Measurements from ENCODE around the gene RHOT1.
"Not testable (repeated sequence)": the region's sequence is repeated elsewhere in the genome, so short reads cannot be mapped to it uniquely, and the experiment has no call there.

Gene RHOT1

DNA sequence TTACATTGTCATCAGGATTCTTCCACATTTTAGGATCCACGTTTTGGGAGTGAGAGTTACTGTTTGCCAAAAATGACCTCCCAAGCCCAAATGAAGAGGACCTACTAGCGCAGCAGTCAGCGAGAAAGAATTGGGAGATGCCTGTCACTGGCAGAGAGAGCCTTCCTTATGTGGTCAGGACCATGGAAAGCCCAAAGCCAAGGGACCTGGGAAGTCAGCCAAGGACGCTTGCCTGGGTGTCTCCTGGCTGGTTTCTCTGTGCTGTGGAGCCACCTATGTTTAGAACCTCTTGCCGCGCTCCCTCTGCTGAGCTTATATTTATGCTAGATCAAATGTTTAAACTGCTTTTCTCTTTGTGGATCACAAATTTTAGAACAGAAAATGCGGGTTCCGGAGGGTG lies 98.4 kb downstream of the RHOT1 start:
- DNase-seq: no peak

DNA sequence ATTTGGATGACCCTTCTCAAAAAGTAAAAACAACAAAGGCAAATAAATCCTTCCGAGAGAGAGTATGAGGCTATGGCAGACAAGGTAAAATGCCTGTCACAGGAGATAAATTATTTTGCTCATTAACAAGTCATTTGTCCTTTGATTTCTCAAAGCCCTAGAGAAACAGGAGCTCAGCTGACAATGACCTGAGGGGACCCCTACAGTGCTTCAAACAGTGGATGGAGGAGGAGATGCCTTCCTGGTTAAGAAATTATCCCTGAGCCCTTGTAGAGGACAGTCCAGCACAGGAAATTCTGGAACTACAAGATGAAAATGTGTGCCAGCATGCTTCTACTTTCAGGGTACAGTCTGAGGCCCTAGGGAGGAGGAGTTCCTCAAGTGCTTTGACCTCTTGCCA lies 99.3 kb downstream of the RHOT1 start:
- no peak for DNase-seq

DNA sequence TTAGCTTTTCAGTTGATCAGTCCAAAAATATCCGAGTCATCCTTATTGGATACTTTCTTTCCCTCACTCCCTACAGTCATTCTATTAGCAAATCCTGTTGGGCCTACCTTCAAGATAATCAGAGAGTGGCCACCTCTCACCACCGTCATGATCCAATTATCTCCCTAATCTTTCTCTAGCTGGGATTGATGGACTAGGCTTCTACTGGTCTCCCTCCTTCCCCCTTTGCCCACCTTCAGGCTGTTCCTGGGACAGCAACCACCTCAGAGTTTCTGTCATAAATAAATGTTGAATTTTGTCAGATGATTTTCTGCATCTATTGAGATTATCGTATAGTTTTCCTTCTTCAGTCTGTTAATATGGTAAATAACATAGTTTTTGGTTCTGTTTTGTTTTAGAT lies 107.2 kb downstream of the RHOT1 start:
- no peak for DNase-seq

DNA sequence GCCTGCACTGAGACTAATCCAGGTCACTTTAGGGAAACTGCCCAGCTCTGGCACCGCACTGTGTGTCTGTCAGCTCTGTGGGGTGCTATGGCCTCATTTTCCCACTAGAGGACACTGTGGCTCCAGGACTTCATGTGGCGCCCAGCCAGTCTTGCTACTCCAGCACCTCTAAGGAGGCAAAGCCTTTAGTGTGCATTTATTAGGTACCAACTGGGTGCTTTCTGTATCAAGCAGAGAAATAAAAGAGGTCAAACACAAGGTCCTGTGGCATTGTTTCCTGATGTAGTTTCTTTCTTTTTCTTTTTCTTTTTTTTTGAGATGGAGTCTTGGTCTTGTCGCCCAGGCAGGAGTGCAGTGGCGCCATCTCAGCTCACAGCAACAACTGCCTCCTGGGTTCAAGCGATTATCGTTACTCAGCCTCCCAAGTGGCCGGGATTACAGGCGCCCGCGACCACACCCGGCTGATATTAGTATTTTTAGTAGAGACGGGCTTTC lies 110.9 kb downstream of the RHOT1 start:
- DNase-seq: peak; percentile 59

DNA sequence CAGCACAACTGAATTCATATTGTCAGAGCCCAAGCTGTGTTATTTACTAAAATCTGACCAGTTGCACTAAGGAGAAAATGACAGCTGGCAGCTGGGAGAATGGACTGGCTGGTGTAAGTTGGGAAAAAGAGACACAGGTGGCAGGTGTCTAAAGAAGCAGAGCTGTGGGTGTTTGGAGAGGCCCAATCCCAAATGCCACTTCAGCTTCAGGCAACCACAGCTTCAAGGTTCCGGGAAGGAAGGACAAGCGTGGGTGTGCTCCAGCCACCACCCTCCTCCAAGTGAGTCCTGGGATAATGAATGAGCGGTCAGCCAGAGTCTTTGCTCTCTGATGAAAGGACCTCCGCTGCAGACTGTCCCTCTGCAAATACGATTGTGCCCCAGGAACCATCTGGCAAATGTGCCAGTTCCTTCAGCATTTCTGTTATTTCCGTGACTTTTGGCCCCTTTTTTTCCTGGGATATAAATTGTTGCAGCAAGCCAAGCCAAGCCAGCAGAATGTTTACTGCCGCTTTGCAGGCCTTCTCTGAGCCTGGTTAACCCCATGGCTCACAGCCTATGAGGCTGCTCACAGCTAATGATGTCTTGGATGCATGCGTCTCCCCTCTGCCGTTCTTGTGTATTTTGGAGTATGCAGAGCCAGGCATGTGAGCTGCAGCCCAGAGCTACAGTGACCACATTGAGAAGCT lies 113.9 kb downstream of the RHOT1 start:
- no peak for DNase-seq

DNA sequence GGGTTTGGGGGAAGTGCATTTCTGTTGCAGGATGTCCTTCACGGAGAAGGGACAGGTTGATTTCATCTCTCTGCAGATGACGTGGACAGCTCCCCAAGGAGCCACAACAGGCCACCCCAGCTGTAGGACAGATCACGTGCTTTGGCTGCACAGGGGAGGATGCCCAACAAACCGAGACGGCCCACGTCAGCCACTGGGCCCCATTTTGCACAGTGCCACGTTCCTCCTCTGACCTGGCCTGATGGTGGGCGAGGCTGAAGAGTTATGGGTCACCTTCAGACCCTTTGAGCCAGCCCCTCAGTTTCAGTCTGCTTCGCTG lies 114.4 kb downstream of the RHOT1 start:
- no peak for DNase-seq

DNA sequence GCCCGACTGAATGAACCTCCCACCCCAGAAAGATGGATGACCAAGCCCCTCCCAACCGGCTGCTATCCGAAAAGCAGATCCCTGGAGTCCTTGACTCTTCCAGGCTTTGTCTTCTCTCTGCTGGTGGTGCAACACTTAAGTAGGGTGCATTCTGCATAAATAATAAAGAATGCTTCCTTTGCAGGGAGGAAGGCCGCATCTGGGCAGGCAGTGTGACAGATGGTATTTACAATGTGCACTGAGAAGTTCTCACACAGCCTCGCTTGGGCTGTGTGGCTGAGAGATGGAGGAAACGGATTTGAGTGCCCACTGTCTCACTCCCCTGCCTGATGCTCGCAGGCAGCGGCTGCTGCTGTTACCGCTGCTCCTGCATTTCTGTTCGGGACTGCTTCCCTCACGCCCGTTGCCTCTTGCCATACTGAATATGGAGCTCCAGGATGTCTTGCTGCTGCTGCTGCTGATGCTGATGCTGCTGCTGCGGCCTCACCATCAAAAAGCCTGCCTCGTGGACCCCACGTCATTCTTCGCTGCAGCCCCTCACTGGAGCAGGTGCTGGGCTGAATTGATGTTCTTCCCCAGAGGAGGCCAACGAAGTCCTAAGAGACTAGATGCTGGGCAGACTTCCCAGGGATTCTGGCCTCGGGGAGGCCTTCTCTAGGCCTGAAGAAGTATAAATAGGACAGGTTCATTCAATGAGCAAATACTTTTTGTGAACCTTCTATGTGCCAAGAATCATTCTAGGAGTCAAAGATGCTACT lies 116.3 kb downstream of the RHOT1 start:
- no peak for DNase-seq

DNA sequence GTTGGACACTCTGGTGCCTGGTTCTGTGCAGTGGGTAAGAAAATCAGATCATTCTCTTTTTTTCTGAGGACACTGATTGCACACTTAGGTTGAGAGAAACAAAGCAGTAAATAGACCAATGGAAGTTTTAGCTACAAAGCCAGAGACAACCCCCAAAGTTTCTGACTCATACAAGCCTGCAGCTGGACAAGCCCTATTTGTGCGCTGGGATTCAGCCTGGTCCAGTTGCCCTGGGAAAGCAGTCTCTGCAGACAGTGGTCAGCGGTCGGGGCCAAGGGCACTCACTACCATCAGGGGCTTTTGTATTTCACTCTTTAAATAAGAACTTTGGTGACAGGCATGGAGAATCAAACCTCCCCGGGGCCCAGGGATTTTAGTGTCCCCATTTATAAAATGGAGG lies 117.3 kb downstream of the RHOT1 start:
- no peak for DNase-seq

DNA sequence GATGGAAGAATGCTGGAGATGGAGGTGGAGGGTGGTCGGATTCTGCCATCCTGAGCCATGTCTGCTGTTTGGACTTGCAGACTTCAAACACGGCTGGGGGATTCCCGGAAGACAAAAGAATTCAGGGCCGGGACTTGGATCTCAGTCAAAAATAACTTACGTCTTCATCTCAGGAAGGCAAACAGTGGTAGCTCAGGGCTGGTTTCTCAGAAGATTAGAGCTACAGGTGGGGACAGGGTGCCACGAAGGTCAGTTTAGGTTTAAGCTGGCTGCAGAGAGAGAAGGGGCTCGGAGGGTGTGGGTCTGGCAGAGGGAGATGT lies 119.1 kb downstream of the RHOT1 start:
- DNase-seq: no peak

DNA sequence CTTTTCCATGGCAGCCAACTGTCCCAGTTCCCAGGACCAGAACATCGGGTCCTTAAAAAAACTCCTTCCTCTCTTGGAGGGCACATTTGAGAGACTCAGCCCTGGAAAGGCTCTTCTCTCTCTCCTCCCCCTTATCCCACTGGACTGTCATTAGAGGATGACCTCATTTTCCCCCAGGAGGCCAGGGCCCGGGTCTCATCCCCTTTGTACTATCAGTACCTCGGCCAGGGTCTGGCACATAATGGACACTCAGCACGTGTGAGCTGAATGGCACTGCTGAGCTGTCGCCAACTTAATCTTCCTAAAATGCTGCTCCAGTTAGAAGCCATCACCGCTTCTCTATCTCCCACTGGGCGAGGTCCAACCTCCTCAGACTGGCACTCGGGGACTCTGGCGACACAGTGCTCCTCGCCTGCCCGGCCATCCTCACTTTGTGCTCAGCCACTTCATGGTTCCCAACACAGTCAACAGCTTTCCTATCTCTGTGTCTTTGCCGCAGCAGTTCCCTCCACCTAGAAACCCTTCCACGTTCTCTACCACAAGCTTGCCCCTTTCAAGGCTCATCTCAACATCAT lies 119.7 kb downstream of the RHOT1 start:
- no peak for DNase-seq

DNA sequence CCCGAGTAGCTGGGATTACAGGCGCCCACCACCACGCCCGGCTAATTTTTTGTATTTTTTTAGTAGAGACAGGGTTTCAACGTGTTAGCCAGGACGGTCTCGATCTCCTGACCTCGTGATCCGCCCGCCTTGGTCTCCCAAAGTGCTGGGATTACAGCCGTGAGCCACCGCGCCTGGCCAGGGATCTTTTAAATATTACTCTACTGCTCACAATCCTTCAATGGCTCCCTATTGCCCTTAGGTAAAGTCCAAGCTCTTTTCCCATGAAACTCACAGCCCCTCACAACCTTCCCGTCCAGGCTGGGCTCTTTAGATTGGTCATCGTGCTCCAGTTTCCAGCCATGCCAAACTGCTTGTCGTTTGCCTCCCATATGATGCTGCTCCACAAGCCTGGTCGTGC lies 121.2 kb downstream of the RHOT1 start:
- DNase-seq: not testable (repeated sequence)

DNA sequence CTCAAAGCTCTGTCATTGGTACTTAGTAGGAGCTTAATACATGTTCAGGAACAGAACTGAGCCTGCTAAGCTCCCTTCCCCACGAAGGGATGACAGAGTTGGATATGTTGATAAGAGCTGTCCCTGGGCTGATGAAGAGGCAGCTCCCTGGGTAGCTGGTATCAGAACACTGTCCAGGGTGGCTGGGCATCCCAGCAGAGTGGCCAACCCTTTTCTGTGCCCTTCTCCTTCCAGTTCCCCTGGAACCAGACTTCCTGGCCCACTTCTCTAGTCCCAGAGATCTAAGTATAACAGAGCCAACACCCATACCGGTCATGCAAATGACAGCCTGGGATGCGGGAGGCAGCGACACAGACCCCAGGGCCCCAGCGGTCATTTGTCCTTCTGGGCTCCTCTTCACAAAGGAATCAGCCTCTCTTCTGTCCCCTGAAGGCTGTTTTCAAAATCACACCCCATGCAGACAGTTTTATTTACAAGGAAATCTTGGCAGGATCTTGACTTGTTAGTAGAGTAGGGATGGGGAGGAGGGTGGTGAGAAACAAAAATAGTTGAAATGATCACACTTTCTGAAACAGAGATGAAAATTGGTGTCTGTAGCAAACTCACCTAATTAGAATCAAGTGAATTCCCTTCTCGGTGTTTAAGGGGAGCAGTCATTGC lies 122.0 kb downstream of the RHOT1 start:
- no peak for DNase-seq

DNA sequence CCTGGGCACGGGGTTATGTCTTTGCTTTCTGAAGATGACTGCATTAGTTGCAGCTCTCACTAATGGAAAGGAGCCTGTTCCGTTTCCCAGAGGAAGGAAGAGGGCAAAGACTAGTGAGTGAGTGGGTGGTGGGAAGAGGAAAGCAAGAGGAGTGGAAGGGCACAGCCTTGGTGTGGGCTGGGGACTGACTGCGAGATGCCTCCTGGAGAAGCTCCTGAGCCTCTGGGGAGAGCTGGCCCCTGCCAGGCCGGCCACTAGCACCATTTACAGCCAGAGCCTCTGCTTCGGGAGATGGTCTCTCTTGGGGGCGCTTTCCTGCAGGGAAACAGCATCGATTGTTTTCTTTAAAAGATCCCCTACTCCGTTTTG lies 122.5 kb downstream of the RHOT1 start:
- DNase-seq: no peak

DNA sequence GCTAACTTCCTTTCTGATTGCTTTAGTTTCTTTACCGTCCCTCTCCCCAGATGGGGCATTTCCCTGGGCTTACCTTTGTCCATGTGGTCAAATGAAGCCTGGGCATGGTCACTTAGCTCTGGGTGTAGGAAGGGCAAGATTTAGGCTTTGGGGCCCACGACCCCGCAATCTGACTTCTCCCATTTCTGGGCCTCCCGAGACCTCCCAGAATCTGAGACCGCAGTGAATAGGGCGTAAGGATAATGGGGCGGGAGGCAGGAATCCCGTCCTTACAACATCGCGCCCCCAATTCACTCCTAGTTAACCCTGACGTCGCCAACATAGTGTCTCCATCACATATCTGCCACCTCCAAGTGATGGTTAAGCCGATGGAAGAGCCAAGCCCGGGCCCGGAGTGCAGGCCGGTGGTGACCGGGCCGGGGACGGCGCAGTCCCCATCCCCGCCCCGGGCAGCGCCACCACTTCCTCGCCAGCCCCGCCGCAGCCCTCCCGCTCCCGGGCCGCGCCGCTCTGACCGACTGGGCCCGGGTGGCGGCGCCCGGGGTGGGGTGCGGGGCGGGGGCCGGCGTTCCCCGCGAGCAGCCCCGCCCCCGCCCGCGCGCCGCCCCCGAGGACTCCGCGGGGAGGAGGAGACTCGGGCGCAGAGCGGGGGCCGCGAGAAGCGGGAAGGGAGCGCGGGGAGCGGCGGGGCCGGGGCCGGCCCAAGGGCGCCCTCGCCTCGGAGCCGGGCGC lies 123.1 kb downstream of the RHOT1 start, which contains the start of gene RHBDL3:
RHBDL3 (plus strand) TSS at position 641 of the 732 bp plus-strand sequence. CDS start 358 bp downstream, outside the sequence.
- no peak for DNase-seq

DNA sequence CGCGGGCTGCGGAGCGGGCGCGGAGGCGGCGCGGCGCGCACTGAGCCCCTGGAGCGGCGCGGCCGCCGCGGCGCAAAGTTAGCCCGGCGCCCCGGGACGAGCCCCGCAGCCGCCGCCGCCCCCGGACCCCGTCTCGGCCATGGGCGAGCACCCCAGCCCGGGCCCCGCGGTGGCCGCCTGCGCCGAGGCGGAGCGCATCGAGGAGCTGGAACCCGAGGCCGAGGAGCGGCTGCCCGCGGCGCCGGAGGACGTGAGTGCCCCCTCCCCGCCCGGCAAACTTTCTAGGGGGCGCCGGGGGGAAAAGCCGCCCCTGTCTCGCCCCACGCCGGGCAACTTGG lies 123.7 kb downstream of the RHOT1 start:
- DNase-seq: no peak

DNA sequence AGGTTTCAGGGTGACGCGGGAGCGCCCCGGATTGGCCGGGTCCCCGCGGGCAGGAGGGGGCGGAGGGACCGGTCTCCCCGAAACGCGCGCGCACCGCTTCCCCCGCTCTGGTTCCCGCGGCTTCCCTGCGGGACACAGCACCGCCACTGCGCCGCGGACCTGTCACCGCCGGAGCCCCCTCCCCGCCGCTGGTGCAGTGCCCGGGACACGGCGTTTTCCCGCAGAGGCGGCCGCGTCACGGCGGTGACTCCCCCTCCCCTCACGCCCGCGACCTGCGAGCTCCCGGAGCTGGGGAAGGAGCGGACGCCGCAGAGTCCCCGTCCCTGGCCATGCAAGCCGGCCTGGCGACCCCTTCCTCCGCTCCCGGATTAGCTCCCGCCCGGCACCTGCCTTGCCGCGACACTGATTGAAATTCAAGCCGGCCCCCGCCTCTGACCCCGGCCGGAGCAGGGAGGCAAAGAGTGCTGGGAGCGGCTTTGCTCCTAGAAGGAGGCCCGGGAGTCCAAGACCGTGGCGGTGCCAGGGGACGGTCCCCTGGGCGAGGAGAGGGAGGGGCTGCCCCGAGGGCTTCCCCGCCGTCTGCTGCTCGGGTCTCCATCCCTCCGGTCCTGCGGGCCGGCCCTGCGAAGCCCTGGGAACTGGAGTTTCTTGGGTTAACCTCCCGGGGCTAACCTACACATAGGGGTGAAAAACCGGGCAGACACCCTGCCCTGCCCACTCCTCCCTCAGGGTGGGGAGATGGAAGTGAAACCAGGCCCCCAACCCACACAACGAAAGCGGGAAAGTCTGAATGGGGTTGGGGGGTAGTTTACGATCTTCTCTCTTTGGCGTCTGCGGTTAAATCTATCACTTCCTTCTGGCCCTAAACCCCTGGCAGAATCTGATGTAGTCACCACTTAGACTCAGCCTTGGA lies 124.3 kb downstream of the RHOT1 start:
- DNase-seq: no peak

DNA sequence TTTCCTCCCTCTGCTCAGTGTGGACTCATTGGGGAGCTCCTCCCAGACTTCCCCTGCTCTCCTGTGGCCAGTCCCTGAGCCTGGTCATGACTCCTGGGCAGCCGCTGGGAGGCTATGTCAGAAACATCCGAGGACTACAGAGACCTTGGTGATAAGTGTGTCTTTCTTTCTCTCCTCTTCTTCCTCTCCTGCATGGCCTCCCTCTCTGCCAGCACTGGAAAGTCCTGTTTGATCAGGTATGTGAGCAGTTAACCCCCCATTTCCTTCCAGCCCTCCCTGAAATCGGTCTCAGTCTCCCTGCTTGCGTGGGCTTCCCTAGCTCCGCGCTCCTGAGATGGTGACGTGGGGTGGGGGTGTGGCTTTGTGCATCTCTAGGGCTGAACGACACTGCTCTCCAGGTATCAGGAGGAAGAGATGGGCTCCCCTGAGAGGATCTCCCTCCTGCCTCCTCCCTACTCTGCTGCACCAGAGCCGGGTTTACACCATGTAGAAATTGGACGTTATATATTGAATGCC lies 125.4 kb downstream of the RHOT1 start:
- no peak for DNase-seq

DNA sequence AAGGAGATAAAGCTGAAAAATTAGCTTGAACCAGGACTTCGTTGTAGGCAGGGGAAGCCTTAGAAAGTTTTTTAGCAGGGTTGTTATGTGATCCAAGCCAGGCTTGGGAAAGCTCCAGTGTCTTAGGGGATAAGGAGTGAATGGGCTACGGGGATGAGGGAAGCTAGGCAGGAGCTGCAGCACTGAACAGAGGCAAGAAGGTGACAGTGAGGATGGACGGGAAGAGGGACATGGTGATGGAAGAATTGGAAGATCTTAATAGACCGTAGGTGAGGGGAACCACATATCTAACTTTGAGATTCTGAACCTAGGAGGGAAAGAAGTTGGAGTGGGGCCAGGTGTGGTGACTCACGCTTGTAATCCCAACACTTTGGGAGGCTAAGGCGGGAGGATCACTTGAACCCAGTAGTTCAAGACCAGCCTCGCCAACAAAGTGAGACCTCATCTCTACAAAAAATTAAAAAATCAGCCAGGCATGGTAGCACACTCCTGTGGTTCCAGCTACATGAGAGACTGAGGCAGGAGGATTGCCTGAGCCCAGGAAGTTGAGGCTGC lies 126.5 kb downstream of the RHOT1 start:
- DNase-seq: no peak

DNA sequence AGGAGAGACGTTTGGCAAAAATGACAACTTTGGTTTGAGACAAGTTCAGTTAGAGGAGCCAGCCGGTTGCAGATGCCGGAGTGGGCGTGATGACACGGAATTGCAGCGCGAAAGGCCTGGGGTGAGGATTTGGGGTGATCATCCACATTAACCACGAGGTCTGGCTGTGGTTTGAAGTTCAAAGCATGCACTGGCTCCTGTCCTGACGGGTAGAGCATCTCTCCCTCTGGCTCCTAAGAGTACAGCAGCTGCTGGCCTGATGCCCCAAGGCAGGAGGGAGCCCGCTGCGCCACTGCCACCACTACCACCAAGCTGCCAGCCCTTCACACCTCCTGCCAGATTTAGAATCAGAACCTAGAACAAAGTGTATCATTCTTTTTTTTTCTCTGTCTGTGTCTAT lies 127.1 kb downstream of the RHOT1 start:
- DNase-seq: no peak

DNA sequence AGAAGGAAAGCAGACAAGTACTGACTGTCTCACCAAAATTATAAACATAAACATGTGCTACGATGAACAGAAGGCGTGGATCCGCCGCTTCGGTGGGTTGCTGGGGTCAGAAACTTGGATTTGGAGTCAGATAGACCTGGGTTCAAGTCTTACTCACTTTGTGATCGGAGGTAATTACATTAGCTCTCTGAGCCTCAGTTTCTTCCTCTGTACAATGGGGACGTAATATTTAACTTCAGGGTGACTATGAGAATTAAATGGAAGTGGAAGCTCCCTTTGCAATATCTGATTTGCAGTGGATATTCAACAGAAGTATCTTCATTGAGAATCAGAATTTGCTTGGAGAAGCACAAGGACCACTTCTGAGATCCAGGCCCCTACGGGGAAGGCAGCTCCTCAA lies 129.5 kb downstream of the RHOT1 start:
- no peak for DNase-seq

DNA sequence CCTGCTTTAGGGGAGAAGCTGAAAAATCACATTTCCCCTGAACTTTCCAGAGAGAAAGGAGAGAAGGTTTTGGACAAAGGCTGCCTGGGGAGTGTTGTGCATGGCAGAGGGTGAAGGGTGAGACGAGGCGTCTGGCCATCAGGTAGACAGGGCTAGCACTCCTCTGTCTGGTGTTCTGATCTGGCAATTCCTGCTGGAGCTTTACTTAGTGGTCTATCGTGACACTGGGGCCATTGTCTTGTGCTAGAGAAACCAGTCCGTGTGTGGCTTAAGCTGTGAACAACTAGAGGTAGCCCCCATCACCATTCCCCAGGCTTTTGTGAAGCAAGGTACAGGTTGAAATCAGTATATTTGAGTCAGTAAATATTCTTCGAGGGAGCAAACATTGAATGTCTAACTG lies 131.8 kb downstream of the RHOT1 start:
- no peak for DNase-seq

DNA sequence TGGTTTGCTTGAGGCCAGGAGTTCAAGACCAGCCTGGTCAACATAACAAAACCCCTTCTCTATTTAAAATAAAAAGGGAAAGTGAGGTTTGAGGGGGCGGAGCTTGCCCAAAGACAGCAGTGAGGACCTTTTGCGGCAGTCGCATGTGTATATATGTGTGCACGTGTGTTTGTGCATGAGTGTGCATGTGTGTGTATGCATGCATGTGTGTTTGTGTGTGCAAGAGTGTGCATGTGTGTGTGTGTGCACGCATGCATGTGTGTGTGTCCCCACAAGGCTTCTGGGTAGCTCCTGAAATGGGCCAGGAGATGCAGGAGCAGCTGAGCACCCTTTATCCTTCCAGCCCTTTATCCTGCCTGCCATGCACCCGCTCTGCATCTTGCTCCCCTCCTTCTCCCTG lies 132.3 kb downstream of the RHOT1 start:
- no peak for DNase-seq

Data from NCI-H1105 treated with DMSO at 0.1 percent for 48 hours (cell line).